Measurements from ENCODE around the gene NOBOX. TPM values are rescaled to one million over a fixed set of nuclear protein-coding genes. Genes with fewer than 3 reads are reported as not detected.

NOBOX gene
- total RNA-seq, 1 donor from 2014 or later = not detected

DNA sequence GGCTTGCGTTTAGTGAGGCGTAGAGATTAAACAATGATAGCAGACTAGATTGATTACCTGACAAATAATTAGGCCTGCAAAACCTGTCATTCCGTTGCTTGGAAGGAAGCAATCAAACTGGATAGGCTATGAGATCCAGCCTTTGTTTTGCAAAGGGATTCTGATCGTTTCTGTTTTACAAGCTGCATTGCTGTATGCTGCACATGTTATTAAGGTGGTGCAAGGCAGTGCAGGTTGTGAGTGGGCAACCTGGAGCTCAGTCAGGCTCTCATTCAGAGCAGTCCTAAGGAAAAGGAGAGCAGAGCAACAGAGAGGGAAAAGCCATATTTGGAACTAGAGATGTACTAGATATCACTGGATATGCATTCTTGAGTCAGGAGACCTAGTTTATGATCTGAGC, 6.9 kb upstream of the NOBOX start:
- intact Hi-C loops (cut with micrococcal nuclease) = no loop called here
- Mint-ChIP-seq H3K4me1 (ENCODE audit: low read depth) (no peaks in the 10 kb centered on the region), H3K27ac (no peak overlapping the region), H3K4me3 (ENCODE audit: low read depth) (no peak overlapping the region), H3K36me3 (ENCODE audit: low read depth) (no peaks in the 10 kb centered on the region), H3K27me3 (ENCODE audit: low read depth) (peaks cover 16% of the 10 kb centered on the region), H3K9me3 (no peaks in the 10 kb centered on the region)
- no peak for DNase-seq (ENCODE audit: low spot score)

DNA sequence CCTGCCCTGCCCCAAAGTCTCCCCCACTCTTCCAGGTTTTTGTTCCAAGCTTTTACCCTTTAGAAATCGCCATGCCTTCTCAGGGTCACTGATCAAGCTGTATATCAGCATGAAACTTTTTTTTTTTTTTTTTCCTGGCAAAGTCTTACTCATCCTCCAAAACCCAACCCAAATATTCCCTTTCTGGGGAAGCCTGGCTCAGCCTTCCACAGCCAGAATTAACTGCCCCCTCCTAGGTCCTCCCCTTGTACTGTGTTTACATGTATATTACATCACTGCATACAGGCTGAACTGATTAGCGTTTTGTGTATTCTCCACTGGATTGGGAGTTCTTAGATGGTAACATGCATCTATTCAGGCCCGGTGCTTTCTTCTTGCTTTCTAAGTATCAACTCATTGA, 4.6 kb upstream of the NOBOX start:
- Mint-ChIP-seq H3K4me3 (ENCODE audit: low read depth) (no peak overlapping the region), H3K36me3 (ENCODE audit: low read depth) (no peaks in the 10 kb centered on the region), H3K27me3 (ENCODE audit: low read depth) (peaks cover 11% of the 10 kb centered on the region), H3K4me1 (ENCODE audit: low read depth) (no peaks in the 10 kb centered on the region), H3K9me3 (no peaks in the 10 kb centered on the region), H3K27ac (no peak overlapping the region)
- intact Hi-C loops (cut with micrococcal nuclease) = no loop called here
- no peak for DNase-seq (ENCODE audit: low spot score)

DNA sequence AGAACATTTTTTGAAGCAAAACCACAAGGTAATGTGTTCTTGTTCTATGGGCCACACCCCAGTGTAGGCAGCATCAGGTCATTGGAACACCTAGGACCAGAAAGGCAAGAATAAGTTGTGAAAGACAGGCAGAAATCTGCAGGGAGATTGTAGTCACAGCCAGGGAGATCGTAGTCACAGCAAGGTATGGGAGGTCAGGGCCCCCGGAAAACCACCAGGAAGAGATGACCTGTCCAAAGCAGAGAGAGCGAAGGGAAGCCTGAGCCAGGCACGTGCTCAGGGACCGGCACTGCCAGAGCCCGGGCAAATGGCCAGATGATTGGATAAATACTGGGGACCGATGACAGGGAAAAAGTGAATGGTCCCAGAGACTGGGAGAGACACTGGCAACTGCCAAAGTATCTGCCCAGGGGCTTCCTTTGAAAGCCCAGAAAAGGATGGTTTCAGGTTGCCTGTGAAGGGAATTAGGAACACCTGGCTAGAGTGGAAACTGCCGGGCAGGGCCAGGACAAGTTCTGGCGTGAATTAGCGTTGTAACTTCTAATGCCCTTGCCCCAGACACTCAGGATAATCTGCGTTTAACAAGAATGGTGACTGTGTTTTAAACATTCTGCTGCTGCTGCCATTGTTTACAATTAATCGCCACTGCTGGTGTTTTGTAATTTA, 3.9 kb upstream of the NOBOX start:
- no peaks in the 10 kb centered on the region for H3K4me1 Mint-ChIP-seq (ENCODE audit: low read depth)
- no peak overlapping the region for H3K27ac Mint-ChIP-seq
- no peak for DNase-seq (ENCODE audit: low spot score)
- H3K27me3 Mint-ChIP-seq (ENCODE audit: low read depth) = peaks cover 11% of the 10 kb centered on the region
- H3K4me3 Mint-ChIP-seq (ENCODE audit: low read depth) = no peak overlapping the region
- intact Hi-C loops (cut with micrococcal nuclease) = no loop called here
- no peaks in the 10 kb centered on the region for H3K9me3 Mint-ChIP-seq
- H3K36me3 Mint-ChIP-seq (ENCODE audit: low read depth) = no peaks in the 10 kb centered on the region

DNA sequence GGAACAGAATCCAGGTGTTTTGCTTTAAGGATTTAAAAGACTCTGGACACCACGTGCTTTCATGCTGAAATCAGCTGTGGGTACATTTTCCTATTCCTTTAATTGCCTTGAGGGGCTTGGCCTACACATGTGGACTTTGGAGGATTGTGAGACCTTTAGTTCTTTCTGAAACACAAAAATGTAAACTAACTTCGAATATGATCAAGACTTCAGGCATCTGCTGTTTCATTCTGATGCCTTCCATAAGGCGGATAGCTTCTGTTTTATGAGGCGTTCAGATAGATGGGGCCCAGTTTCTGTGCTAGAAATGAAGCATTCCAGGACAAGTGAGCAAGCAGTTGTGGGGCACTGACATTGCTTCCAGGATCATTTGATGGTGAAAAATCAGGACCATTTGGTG, 1.5 kb upstream of the NOBOX start:
- no peaks in the 10 kb centered on the region for H3K9me3 Mint-ChIP-seq
- H3K4me3 Mint-ChIP-seq (ENCODE audit: low read depth) = no peak overlapping the region
- no peaks in the 10 kb centered on the region for H3K4me1 Mint-ChIP-seq (ENCODE audit: low read depth)
- no peak for DNase-seq (ENCODE audit: low spot score)
- no peaks in the 10 kb centered on the region for H3K36me3 Mint-ChIP-seq (ENCODE audit: low read depth)
- intact Hi-C loops (cut with micrococcal nuclease) = no loop called here
- H3K27me3 Mint-ChIP-seq (ENCODE audit: low read depth) = peaks cover 9% of the 10 kb centered on the region
- H3K27ac Mint-ChIP-seq = no peak overlapping the region

DNA sequence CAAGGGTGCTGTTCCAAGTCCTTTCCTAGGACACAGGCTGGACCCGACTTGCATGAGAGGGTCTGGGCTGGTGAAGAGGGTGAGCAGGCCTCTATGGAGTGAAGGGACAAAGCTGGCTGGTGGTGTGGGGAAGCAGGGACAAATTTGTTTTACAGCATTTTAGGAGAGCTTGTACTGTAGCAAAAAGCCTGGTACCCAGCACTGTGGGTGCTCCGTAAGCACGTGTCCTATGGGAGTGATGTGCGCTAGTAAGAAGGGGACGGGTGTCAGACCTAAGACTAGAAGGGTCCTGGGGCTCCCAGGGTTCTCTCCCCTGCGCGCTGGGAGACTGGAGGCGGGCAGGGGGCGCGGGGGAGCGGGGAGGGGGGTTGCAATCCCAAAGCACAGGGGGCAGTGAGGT, 391 bp downstream of the NOBOX start:
- DNase-seq (ENCODE audit: low spot score) = no peak
- intact Hi-C loops (cut with micrococcal nuclease) = no loop called here
- no peak overlapping the region for H3K27ac Mint-ChIP-seq

DNA sequence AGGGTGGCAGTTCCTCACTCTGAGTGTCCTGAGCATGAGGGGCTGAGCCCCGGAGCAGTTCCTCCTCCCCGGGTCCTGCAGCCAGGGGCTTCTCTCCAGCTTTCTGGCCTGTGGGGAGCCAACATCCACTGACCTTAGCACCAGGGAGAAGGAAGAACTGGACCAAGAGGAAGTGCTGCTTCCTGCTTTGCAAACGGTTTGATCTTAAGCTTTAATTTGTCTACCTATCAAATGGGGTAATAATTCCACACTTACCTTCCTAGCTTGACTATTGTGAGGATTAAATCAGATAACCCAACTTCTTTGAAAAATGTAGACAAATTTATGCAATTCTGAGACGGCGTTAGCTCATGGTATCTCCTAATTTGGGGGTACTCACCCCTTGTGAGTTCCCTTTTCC, 2.0 kb downstream of the NOBOX start:
- Mint-ChIP-seq H3K4me1 (ENCODE audit: low read depth) (no peaks in the 10 kb centered on the region), H3K27ac (no peak overlapping the region), H3K27me3 (ENCODE audit: low read depth) (peaks cover 2% of the 10 kb centered on the region), H3K9me3 (no peaks in the 10 kb centered on the region), H3K4me3 (ENCODE audit: low read depth) (no peak overlapping the region), H3K36me3 (ENCODE audit: low read depth) (no peaks in the 10 kb centered on the region)
- DNase-seq (ENCODE audit: low spot score) = no peak
- intact Hi-C loops (cut with micrococcal nuclease) = no loop called here

More for the DNA sequence above, 391 bp downstream of the NOBOX start:
- no peaks in the 10 kb centered on the region for H3K4me1 Mint-ChIP-seq (ENCODE audit: low read depth)
- peaks cover 5% of the 10 kb centered on the region for H3K27me3 Mint-ChIP-seq (ENCODE audit: low read depth)
- H3K9me3 Mint-ChIP-seq = no peaks in the 10 kb centered on the region
- no peak overlapping the region for H3K4me3 Mint-ChIP-seq (ENCODE audit: low read depth)
- no peaks in the 10 kb centered on the region for H3K36me3 Mint-ChIP-seq (ENCODE audit: low read depth)

DNA sequence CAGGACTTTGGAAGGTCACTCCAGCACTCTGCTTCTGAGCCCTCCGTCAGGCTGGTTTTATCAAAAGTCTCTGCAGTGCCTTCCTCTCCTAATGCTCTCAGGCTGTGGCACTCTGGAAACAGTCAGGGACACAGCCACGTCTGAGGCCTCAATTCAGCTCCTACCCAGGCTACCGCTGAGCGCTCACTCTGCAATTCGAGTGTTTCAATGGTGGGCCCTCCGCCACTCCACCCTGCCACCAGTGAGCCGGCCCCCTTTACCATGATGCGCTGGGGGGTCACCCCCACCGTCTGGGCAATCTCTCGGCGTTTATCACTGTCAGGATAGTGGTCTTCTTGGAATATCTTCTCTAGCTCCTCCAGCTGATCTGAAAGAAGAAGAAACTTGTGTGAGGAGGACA, 3.5 kb downstream of the NOBOX start:
- Mint-ChIP-seq H3K4me1 (ENCODE audit: low read depth) (no peaks in the 10 kb centered on the region), H3K4me3 (ENCODE audit: low read depth) (no peak overlapping the region), H3K36me3 (ENCODE audit: low read depth) (no peaks in the 10 kb centered on the region), H3K27ac (no peak overlapping the region), H3K27me3 (ENCODE audit: low read depth) (peaks cover 8% of the 10 kb centered on the region), H3K9me3 (no peaks in the 10 kb centered on the region)
- no peak for DNase-seq (ENCODE audit: low spot score)
- intact Hi-C loops (cut with micrococcal nuclease) = no loop called here

DNA sequence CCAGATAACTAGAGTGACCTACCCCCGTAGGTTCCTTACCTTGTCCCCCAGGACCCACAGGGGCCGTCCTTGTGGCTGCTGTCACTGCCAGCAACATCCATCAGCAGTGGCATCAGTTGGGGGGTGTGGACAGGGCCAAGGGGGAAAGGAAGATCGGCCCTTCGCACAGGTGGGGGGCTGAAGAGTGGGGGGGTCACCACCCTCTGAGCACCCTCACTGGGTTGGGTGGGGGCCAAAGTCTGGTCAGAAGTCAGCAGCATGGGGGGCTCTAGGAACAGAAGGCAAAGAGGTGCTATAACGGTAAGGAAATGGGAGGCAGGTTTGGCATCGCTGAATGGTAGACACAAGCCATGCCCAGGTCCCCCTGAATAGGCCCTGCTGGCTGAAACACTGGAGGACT, 4.6 kb downstream of the NOBOX start:
- no peak for DNase-seq (ENCODE audit: low spot score)
- Mint-ChIP-seq H3K4me3 (ENCODE audit: low read depth) (no peak overlapping the region), H3K36me3 (ENCODE audit: low read depth) (no peaks in the 10 kb centered on the region), H3K4me1 (ENCODE audit: low read depth) (no peaks in the 10 kb centered on the region), H3K9me3 (no peaks in the 10 kb centered on the region), H3K27me3 (ENCODE audit: low read depth) (peaks cover 10% of the 10 kb centered on the region), H3K27ac (no peak overlapping the region)
- intact Hi-C loops (cut with micrococcal nuclease) = no loop called here

DNA sequence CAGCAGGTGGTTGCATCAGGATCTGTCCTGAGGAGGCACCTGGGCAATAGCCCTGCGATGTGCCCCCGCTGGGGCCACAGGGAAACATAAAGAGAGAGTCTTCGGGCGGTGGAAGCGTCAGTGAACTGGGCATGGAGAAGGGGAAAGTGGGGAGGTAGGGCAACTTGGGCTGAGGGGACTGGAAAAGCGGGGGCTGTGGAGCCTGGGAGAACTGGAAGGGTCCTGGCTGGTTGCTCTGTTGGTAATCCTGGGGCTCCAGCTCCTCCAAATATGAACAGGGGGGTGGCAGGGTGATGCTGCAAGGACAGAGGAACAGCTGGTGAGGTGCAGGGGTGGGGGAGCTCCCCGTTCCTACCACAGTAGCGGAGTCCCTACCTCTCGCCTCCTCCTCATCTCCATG, 5.2 kb downstream of the NOBOX start:
- Mint-ChIP-seq H3K9me3 (no peaks in the 10 kb centered on the region), H3K27ac (no peak overlapping the region), H3K4me1 (ENCODE audit: low read depth) (no peaks in the 10 kb centered on the region), H3K27me3 (ENCODE audit: low read depth) (peaks cover 10% of the 10 kb centered on the region), H3K4me3 (ENCODE audit: low read depth) (no peak overlapping the region), H3K36me3 (ENCODE audit: low read depth) (no peaks in the 10 kb centered on the region)
- intact Hi-C loops (cut with micrococcal nuclease) = no loop called here
- no peak for DNase-seq (ENCODE audit: low spot score)

DNA sequence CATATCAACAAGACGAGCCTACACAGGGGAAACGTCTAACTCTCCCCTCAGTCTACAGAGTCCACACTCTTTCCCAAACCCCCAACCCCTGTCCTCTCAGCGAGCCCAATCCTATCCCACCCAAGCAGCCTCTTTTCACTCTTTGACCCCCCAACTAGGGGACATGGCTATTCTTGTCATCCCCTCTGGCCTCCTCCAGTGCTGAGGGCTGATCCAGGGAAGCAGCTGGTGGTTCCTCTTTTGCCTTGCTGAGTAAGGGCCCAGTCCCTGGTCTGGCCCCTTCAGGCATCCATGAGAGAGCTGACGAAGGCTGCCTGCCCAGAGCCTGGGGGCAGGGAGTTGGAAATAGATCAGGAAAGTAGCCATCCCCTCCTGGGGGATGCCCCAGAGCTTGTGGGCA, 6.4 kb downstream of the NOBOX start:
- H3K4me3 Mint-ChIP-seq (ENCODE audit: low read depth) = no peak overlapping the region
- peaks cover 11% of the 10 kb centered on the region for H3K27me3 Mint-ChIP-seq (ENCODE audit: low read depth)
- no peaks in the 10 kb centered on the region for H3K9me3 Mint-ChIP-seq
- no peaks in the 10 kb centered on the region for H3K4me1 Mint-ChIP-seq (ENCODE audit: low read depth)
- no peak for DNase-seq (ENCODE audit: low spot score)
- H3K27ac Mint-ChIP-seq = no peak overlapping the region
- H3K36me3 Mint-ChIP-seq (ENCODE audit: low read depth) = no peaks in the 10 kb centered on the region
- intact Hi-C loops (cut with micrococcal nuclease) = no loop called here

DNA sequence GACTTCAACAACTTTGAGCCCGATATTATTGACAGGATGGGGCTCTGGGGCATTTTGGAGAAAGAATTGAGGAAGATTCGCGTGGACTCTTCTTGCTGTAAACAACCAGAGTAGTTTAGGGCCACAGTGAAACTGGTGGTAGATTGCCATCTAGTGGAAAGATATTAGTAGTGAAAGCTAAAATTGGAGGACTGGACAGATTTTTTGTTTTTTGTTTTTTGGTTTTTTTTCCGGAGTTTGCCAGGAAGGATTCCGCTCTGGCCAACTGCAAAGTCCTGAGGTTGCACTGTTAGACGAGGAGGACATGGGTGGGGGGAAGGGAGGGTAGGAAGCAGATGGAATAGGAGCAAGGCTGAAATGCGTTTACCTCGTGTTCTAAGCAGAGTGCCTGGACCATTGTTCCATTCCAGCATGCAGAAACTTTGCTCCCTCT, 11.7 kb downstream of the NOBOX start:
- no peaks in the 10 kb centered on the region for H3K36me3 Mint-ChIP-seq (ENCODE audit: low read depth)
- intact Hi-C loops (cut with micrococcal nuclease) = no loop called here
- H3K27ac Mint-ChIP-seq = no peak overlapping the region
- H3K4me3 Mint-ChIP-seq (ENCODE audit: low read depth) = no peak overlapping the region
- H3K9me3 Mint-ChIP-seq = no peaks in the 10 kb centered on the region
- no peak for DNase-seq (ENCODE audit: low spot score)
- peaks cover 2% of the 10 kb centered on the region for H3K4me1 Mint-ChIP-seq (ENCODE audit: low read depth)
- peaks cover 13% of the 10 kb centered on the region for H3K27me3 Mint-ChIP-seq (ENCODE audit: low read depth)

DNA sequence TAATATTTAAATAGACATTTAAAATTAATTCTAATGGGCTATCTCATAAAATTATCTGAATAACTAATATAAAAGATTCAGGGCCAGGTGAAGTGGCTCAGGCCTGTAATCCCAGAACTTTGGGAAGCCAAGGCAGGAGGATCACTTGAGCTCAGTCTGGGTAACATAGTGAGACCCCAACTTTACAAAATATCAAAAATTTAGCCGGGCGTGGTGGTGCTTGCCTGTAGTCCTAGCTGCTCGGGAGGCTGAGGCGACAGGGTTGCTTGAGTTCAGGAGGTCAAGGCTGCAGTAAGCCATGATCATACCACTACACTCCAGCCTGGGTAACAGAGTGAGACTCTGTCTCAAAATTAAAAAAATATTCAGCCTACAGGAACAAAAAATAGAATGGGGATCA, 12.5 kb downstream of the NOBOX start:
- H3K4me1 Mint-ChIP-seq (ENCODE audit: low read depth) = peaks cover 6% of the 10 kb centered on the region
- no peak overlapping the region for H3K4me3 Mint-ChIP-seq (ENCODE audit: low read depth)
- no peaks in the 10 kb centered on the region for H3K36me3 Mint-ChIP-seq (ENCODE audit: low read depth)
- H3K9me3 Mint-ChIP-seq = no peaks in the 10 kb centered on the region
- H3K27me3 Mint-ChIP-seq (ENCODE audit: low read depth) = peaks cover 12% of the 10 kb centered on the region
- no peak overlapping the region for H3K27ac Mint-ChIP-seq
- DNase-seq (ENCODE audit: low spot score) = no peak
- intact Hi-C loops (cut with micrococcal nuclease) = no loop called here

DNA sequence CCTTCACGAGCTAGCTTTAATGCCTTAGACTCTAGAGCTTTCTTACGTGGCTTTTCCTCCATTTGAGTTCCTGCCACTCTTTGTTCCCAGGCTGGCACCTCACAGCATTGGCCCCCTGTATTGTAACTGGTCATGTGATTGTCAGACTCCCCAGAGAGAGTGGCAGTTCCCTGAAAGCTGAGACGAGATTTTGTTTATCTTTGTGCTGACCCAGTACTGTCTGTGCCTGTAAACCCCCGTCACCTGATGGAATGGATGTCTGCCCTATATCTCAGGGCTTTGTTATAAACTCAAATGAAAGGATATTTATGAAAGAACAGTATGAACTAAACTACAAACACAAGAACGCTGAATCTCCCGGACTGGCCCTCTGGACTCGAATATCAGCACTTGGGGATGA, 13.0 kb downstream of the NOBOX start:
- no peak for DNase-seq (ENCODE audit: low spot score)
- Mint-ChIP-seq H3K36me3 (ENCODE audit: low read depth) (no peaks in the 10 kb centered on the region), H3K4me1 (ENCODE audit: low read depth) (peaks cover 6% of the 10 kb centered on the region), H3K27ac (no peak overlapping the region), H3K9me3 (no peaks in the 10 kb centered on the region), H3K27me3 (ENCODE audit: low read depth) (peaks cover 6% of the 10 kb centered on the region), H3K4me3 (ENCODE audit: low read depth) (no peak overlapping the region)
- intact Hi-C loops (cut with micrococcal nuclease) = no loop called here

DNA sequence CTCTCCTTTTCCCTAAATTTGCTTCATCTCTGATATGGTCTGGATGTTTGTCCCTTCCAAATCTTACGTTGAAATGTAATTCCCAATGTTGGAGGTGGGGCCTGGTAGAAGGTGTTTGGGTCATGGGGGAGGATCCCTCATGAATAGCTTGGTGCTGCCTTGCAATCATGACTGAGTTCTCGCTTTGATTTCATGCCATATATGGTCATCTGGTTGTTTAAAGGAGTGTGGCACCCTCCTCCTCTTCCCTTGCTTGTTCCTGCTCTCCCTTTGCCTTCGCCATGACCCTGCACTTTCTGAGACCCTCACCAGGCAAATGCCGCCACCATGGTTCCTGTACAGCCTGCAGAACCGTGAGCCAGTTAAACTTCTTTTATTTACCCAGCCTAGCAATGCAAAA, 14.5 kb downstream of the NOBOX start:
- H3K27me3 Mint-ChIP-seq (ENCODE audit: low read depth) = peaks cover 3% of the 10 kb centered on the region
- no peak overlapping the region for H3K4me3 Mint-ChIP-seq (ENCODE audit: low read depth)
- H3K9me3 Mint-ChIP-seq = no peaks in the 10 kb centered on the region
- intact Hi-C loops (cut with micrococcal nuclease) = no loop called here
- DNase-seq (ENCODE audit: low spot score) = no peak
- no peak overlapping the region for H3K27ac Mint-ChIP-seq
- H3K4me1 Mint-ChIP-seq (ENCODE audit: low read depth) = peaks cover 9% of the 10 kb centered on the region
- H3K36me3 Mint-ChIP-seq (ENCODE audit: low read depth) = no peaks in the 10 kb centered on the region

All from activated T-helper 2 cell treated with anti-CD3 and anti-CD28 coated beads, Interferon-gamma antibody, Interleukin-2, Interleukin-4, amounts not matched to agents 10 μg/mL and 5 μg/mL and 100 μg/mL, durations not matched to agents 14 hours and 24 hours and 36 hours (primary cell).